ENCODE results near the gene CLIP3.

The CLIP3 gene

GRCh38 chr19:35996777-35997176 lies 35.9 kb downstream of the CLIP3 start:
- no peak overlapping the region for H3K9ac ChIP-seq (ENCODE audit: low read depth, low read length, poor library complexity)
- no peak overlapping the region for H4K8ac ChIP-seq (ENCODE audit: low read depth, low read length)
- no peak overlapping the region for H2BK120ac ChIP-seq (ENCODE audit: low read depth, low read length)
- DNase-seq (ENCODE audit: low spot score) = no peak
- WGBS, 2 donors (ENCODE audit: extremely low coverage in 2 of 2, insufficient read length in 2 of 2, insufficient replicate concordance in 1 of 2) = no CpG with 5 or more reads among the region's 8 CpGs
- no peak overlapping the region for H3K23ac ChIP-seq (ENCODE audit: low read depth, low read length, poor library complexity)
- no peak overlapping the region for H3K4ac ChIP-seq (ENCODE audit: low read length)
- H3K36me3 ChIP-seq (replicated peaks in 1 of 2; ENCODE audit: control insufficient read depth in 2 of 2, insufficient read depth in 2 of 2, low read length in 2 of 2) = peaks cover 6 to 23% of the 10 kb centered on the region in 2 donors
- H4K91ac ChIP-seq (ENCODE audit: low read depth, low read length, poor library complexity) = no peak overlapping the region
- H2AFZ ChIP-seq (ENCODE audit: low read length) = no peak overlapping the region
- H3K4me1 ChIP-seq (ENCODE audit: control insufficient read depth in 2 of 2, insufficient read depth in 1 of 2, low read depth in 1 of 2, low read length in 2 of 2) = peaks cover 6 to 12% of the 10 kb centered on the region in 2 donors
- H3K79me1 ChIP-seq (ENCODE audit: low read depth, low read length) = peaks cover 10% of the 10 kb centered on the region
- H2BK12ac ChIP-seq (ENCODE audit: low read length) = no peak overlapping the region
- no peak overlapping the region for H3K4me2 ChIP-seq (ENCODE audit: insufficient read depth, low read length, poor library complexity, severe bottlenecking)
- H3K9me3 ChIP-seq (replicated peaks in 1 of 2; ENCODE audit: control insufficient read depth in 2 of 2, insufficient read depth in 1 of 2, low read depth in 1 of 2, low read length in 2 of 2) = no peaks in the 10 kb centered on the region
- no peak overlapping the region for H3K27ac ChIP-seq (replicated peaks; ENCODE audit: low read length)
- no peak overlapping the region for H2AK5ac ChIP-seq (ENCODE audit: low read depth, low read length)
- no peak overlapping the region for H2BK15ac ChIP-seq (ENCODE audit: low read length)
- no peak overlapping the region for H3K14ac ChIP-seq (ENCODE audit: low read length)
- H3K18ac ChIP-seq (ENCODE audit: low read length) = no peak overlapping the region
- H2BK5ac ChIP-seq (ENCODE audit: low read length) = peak overlapping the region; percentile 32
- peaks cover 0 to 2% (median 0%) of the 10 kb centered on the region in 3 experiments for H3K27me3 ChIP-seq (ENCODE audit: control insufficient read depth in 3 of 3, insufficient read depth in 3 of 3, low read depth in 1 of 3, low read length in 3 of 3)
- peak overlapping the region in 1 of 2 donors; percentile 5 for H3K4me3 ChIP-seq (ENCODE audit: low read length in 2 of 2)

GRCh38 chr19:35995048-35995993 lies 37.4 kb downstream of the CLIP3 start, which contains the start of gene SDHAF1:
Gene SDHAF1, plus strand, starts transcription at chr19:35995188. Its CDS starts 87 bp downstream, at chr19:35995275.
- Histone ChIP-seq H2AK5ac (ENCODE audit: low read depth, low read length) (peak within 1 kb of the TSS; percentile 76), H4K91ac (ENCODE audit: low read depth, low read length, poor library complexity) (peak within 1 kb of the TSS; percentile 64), H3K27me3 (ENCODE audit: control insufficient read depth in 3 of 3, insufficient read depth in 3 of 3, low read depth in 1 of 3, low read length in 3 of 3) (peaks cover 0 to 2% (median 0%) of the 10 kb centered on the region in 3 experiments), H4K8ac (ENCODE audit: low read depth, low read length) (peak within 1 kb of the TSS; percentile 72), H3K36me3 (replicated peaks in 1 of 2; ENCODE audit: control insufficient read depth in 2 of 2, insufficient read depth in 2 of 2, low read length in 2 of 2) (peaks cover 4 to 15% of the 10 kb centered on the region in 2 donors), H2BK15ac (ENCODE audit: low read length) (peak within 1 kb of the TSS; percentile 83), H3K14ac (ENCODE audit: low read length) (peak within 1 kb of the TSS; percentile 38), H3K27ac (replicated peaks; ENCODE audit: low read length) (no peak within 1 kb of the TSS), H3K18ac (ENCODE audit: low read length) (peak within 1 kb of the TSS; percentile 92), H2BK5ac (ENCODE audit: low read length) (peak within 1 kb of the TSS; percentile 82), H3K79me1 (ENCODE audit: low read depth, low read length) (peaks cover 7% of the 10 kb centered on the region), H3K4me1 (ENCODE audit: control insufficient read depth in 2 of 2, insufficient read depth in 1 of 2, low read depth in 1 of 2, low read length in 2 of 2) (peaks cover 6 to 12% of the 10 kb centered on the region in 2 donors), H2AFZ (ENCODE audit: low read length) (peak within 1 kb of the TSS; percentile 98), H3K9me3 (replicated peaks in 1 of 2; ENCODE audit: control insufficient read depth in 2 of 2, insufficient read depth in 1 of 2, low read depth in 1 of 2, low read length in 2 of 2) (no peaks in the 10 kb centered on the region), H2BK120ac (ENCODE audit: low read depth, low read length) (no peak within 1 kb of the TSS), H3K4me3 (ENCODE audit: low read length in 2 of 2) (peak within 1 kb of the TSS; percentile 87 to 93), H2BK12ac (ENCODE audit: low read length) (peak within 1 kb of the TSS; percentile 97), H3K9ac (ENCODE audit: low read depth, low read length, poor library complexity) (peak within 1 kb of the TSS; percentile 95), H3K4me2 (ENCODE audit: insufficient read depth, low read length, poor library complexity, severe bottlenecking) (peak within 1 kb of the TSS; percentile 94), H3K23ac (ENCODE audit: low read depth, low read length, poor library complexity) (peak within 1 kb of the TSS; percentile 99), H3K4ac (ENCODE audit: low read length) (no peak within 1 kb of the TSS)
- WGBS, 2 donors (ENCODE audit: extremely low coverage in 2 of 2, insufficient read length in 2 of 2, insufficient replicate concordance in 1 of 2) = no CpG with 5 or more reads among the region's 97 CpGs
- DNase-seq (ENCODE audit: low spot score) = peak; percentile 88

GRCh38 chr19:35993923-35994598 lies 38.6 kb downstream of the CLIP3 start:
- H2BK15ac ChIP-seq (ENCODE audit: low read length) = peak overlapping the region; percentile 83
- no CpG with 5 or more reads among the region's 49 CpGs for WGBS, 2 donors (ENCODE audit: extremely low coverage in 2 of 2, insufficient read length in 2 of 2, insufficient replicate concordance in 1 of 2)

More at GRCh38 chr19:35993923-35994598, 38.6 kb downstream of the CLIP3 start:
- no peaks in the 10 kb centered on the region for H3K9me3 ChIP-seq (replicated peaks in 1 of 2; ENCODE audit: control insufficient read depth in 2 of 2, insufficient read depth in 1 of 2, low read depth in 1 of 2, low read length in 2 of 2)
- H3K79me1 ChIP-seq (ENCODE audit: low read depth, low read length) = peaks cover 5% of the 10 kb centered on the region
- H3K9ac ChIP-seq (ENCODE audit: low read depth, low read length, poor library complexity) = no peak overlapping the region
- peaks cover 6 to 12% of the 10 kb centered on the region in 2 donors for H3K4me1 ChIP-seq (ENCODE audit: control insufficient read depth in 2 of 2, insufficient read depth in 1 of 2, low read depth in 1 of 2, low read length in 2 of 2)
- no peak overlapping the region for H2BK5ac ChIP-seq (ENCODE audit: low read length)
- H3K27ac ChIP-seq (replicated peaks; ENCODE audit: low read length) = no peak overlapping the region
- H3K4me3 ChIP-seq (ENCODE audit: low read length in 2 of 2) = no peak overlapping the region
- peak overlapping the region; percentile 73 for H3K23ac ChIP-seq (ENCODE audit: low read depth, low read length, poor library complexity)
- peak overlapping the region; percentile 87 for H3K18ac ChIP-seq (ENCODE audit: low read length)
- H3K36me3 ChIP-seq (replicated peaks in 1 of 2; ENCODE audit: control insufficient read depth in 2 of 2, insufficient read depth in 2 of 2, low read length in 2 of 2) = peaks cover 4 to 13% of the 10 kb centered on the region in 2 donors
- no peak overlapping the region for H3K4ac ChIP-seq (ENCODE audit: low read length)
- no peak overlapping the region for H2AFZ ChIP-seq (ENCODE audit: low read length)
- peak overlapping the region; percentile 72 for H4K8ac ChIP-seq (ENCODE audit: low read depth, low read length)
- H3K4me2 ChIP-seq (ENCODE audit: insufficient read depth, low read length, poor library complexity, severe bottlenecking) = no peak overlapping the region
- DNase-seq (ENCODE audit: low spot score) = no peak
- no peak overlapping the region for H3K14ac ChIP-seq (ENCODE audit: low read length)
- H4K91ac ChIP-seq (ENCODE audit: low read depth, low read length, poor library complexity) = peak overlapping the region; percentile 64
- peak overlapping the region; percentile 76 for H2AK5ac ChIP-seq (ENCODE audit: low read depth, low read length)
- peak overlapping the region; percentile 97 for H2BK12ac ChIP-seq (ENCODE audit: low read length)
- H3K27me3 ChIP-seq (ENCODE audit: control insufficient read depth in 3 of 3, insufficient read depth in 3 of 3, low read depth in 1 of 3, low read length in 3 of 3) = peaks cover 0 to 10% (median 4%) of the 10 kb centered on the region in 3 experiments
- no peak overlapping the region for H2BK120ac ChIP-seq (ENCODE audit: low read depth, low read length)

All from neuronal stem cell (in vitro differentiated cells).